ENCODE results near the gene BTBD7.

DNA sequence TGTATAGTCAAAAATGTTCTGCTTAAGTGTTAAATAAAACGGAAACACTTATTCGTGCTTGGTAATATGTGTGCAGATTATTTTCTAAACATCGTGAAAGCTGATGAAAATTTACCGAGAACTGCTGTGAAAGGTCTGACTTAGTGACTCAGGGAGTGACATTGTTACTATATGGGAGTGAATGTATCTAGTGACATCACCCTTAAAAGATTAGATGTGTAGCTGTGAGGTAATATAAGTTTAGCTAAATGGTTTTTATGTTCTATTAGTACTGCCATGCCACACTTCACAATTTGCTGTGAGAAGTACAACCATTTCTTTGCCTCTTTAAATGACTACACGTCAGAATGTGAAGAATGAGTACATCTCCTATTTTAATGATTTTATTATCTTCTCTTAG, 15.5 kb upstream of the BTBD7 start:
- TF ChIP-seq, protein P1, sequence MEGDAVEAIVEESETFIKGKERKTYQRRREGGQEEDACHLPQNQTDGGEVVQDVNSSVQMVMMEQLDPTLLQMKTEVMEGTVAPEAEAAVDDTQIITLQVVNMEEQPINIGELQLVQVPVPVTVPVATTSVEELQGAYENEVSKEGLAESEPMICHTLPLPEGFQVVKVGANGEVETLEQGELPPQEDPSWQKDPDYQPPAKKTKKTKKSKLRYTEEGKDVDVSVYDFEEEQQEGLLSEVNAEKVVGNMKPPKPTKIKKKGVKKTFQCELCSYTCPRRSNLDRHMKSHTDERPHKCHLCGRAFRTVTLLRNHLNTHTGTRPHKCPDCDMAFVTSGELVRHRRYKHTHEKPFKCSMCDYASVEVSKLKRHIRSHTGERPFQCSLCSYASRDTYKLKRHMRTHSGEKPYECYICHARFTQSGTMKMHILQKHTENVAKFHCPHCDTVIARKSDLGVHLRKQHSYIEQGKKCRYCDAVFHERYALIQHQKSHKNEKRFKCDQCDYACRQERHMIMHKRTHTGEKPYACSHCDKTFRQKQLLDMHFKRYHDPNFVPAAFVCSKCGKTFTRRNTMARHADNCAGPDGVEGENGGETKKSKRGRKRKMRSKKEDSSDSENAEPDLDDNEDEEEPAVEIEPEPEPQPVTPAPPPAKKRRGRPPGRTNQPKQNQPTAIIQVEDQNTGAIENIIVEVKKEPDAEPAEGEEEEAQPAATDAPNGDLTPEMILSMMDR (IDR thresholded peaks at IDR 0.05): no peak
- TF ChIP-seq POLR2A (IDR thresholded peaks at IDR 0.05): no peak
